ENCODE results near the gene TMED5. TPM values are rescaled to one million over a fixed set of nuclear protein-coding genes. Genes with fewer than 3 reads are reported as not detected.

The TMED5 gene
- total RNA-seq, 1 donor from 2014 or later = 34.3 TPM

- no peak overlapping the region for H3K27ac ChIP-seq
- no peak overlapping the region for H3K4me2 ChIP-seq
- peaks cover 27% of the 10 kb centered on the region for H3K36me3 ChIP-seq
- DNase-seq (ENCODE audit: low spot score) = no peak
- H3K27me3 ChIP-seq = no peaks in the 10 kb centered on the region
- H3K4me1 ChIP-seq = no peaks in the 10 kb centered on the region
- no peak overlapping the region for H3K4me3 ChIP-seq
- no peaks in the 10 kb centered on the region for H3K4me1 Mint-ChIP-seq
- peaks cover 2% of the 10 kb centered on the region for H4K20me1 ChIP-seq (ENCODE audit: low read depth)
- TF ChIP-seq EZH2 (IDR thresholded peaks at IDR 0.05) = no peak
- no peak overlapping the region for H2AFZ ChIP-seq (replicated peaks)
- peaks cover 13% of the 10 kb centered on the region for H3K36me3 Mint-ChIP-seq
- peaks cover 3% of the 10 kb centered on the region for H3K27me3 Mint-ChIP-seq (ENCODE audit: insufficient read depth, low read depth)
- H3K79me2 ChIP-seq (ENCODE audit: low read depth) = peaks cover 10% of the 10 kb centered on the region
- H3K27ac Mint-ChIP-seq = no peak overlapping the region
- H3K9me3 ChIP-seq (ENCODE audit: low read depth) = no peaks in the 10 kb centered on the region
- H3F3A ChIP-seq (ENCODE audit: low read depth) = peaks cover 32% of the 10 kb centered on the region
- H3K4me3 Mint-ChIP-seq = no peak overlapping the region
- H3K9me3 Mint-ChIP-seq = no peaks in the 10 kb centered on the region
- H3K9ac ChIP-seq = no peak overlapping the region
Measured at GRCh38 chr1:93143136-93143535, 37.1 kb downstream of the TMED5 start.

GRCh38 chr1:93142161-93142560, 38.1 kb downstream of the TMED5 start:
- Histone ChIP-seq H3K4me2 (no peak overlapping the region), H3K4me3 (no peak overlapping the region), H3K27me3 (no peaks in the 10 kb centered on the region), H2AFZ (replicated peaks) (no peak overlapping the region), H3K9me3 (ENCODE audit: low read depth) (no peaks in the 10 kb centered on the region), H3F3A (ENCODE audit: low read depth) (peaks cover 24% of the 10 kb centered on the region), H3K27ac (no peak overlapping the region), H3K4me1 (no peaks in the 10 kb centered on the region), H4K20me1 (ENCODE audit: low read depth) (peaks cover 2% of the 10 kb centered on the region), H3K36me3 (peaks cover 36% of the 10 kb centered on the region), H3K9ac (no peak overlapping the region), H3K79me2 (ENCODE audit: low read depth) (peaks cover 11% of the 10 kb centered on the region)
- H3K27ac Mint-ChIP-seq = no peak overlapping the region
- H3K27me3 Mint-ChIP-seq (ENCODE audit: insufficient read depth, low read depth) = peaks cover 3% of the 10 kb centered on the region
- TF ChIP-seq CTCF (IDR thresholded peaks at IDR 0.05) (no peak), EZH2phosphoT487 (IDR thresholded peaks at IDR 0.05) (no peak), EZH2 (IDR thresholded peaks at IDR 0.05) (no peak)
- no peaks in the 10 kb centered on the region for H3K9me3 Mint-ChIP-seq
- H3K4me3 Mint-ChIP-seq = no peak overlapping the region
- no peak for DNase-seq (ENCODE audit: low spot score)
- H3K4me1 Mint-ChIP-seq = no peaks in the 10 kb centered on the region
- H3K36me3 Mint-ChIP-seq = peaks cover 13% of the 10 kb centered on the region

GRCh38 chr1:93140106-93140505, 40.1 kb downstream of the TMED5 start:
- Mint-ChIP-seq H3K36me3 (peaks cover 18% of the 10 kb centered on the region), H3K27me3 (ENCODE audit: insufficient read depth, low read depth) (no peaks in the 10 kb centered on the region), H3K4me1 (no peaks in the 10 kb centered on the region), H3K27ac (no peak overlapping the region), H3K4me3 (no peak overlapping the region), H3K9me3 (no peaks in the 10 kb centered on the region)
- no peak for TF ChIP-seq EZH2 (IDR thresholded peaks at IDR 0.05)
- TF ChIP-seq EZH2phosphoT487 (IDR thresholded peaks at IDR 0.05) = no peak
- TF ChIP-seq CTCF (IDR thresholded peaks at IDR 0.05) = no peak
- Histone ChIP-seq H3K4me1 (no peaks in the 10 kb centered on the region), H3K27ac (no peak overlapping the region), H3K79me2 (ENCODE audit: low read depth) (peaks cover 11% of the 10 kb centered on the region), H3K36me3 (peaks cover 50% of the 10 kb centered on the region), H3K4me3 (no peak overlapping the region), H3K9me3 (ENCODE audit: low read depth) (no peaks in the 10 kb centered on the region), H4K20me1 (ENCODE audit: low read depth) (peaks cover 2% of the 10 kb centered on the region), H3K4me2 (no peak overlapping the region), H3K9ac (no peak overlapping the region), H3K27me3 (no peaks in the 10 kb centered on the region), H2AFZ (replicated peaks) (no peak overlapping the region), H3F3A (ENCODE audit: low read depth) (peaks cover 23% of the 10 kb centered on the region)
- DNase-seq (ENCODE audit: low spot score) = no peak

GRCh38 chr1:93137604-93138292, 42.5 kb downstream of the TMED5 start:
- Mint-ChIP-seq H3K4me3 (no peak overlapping the region), H3K4me1 (no peaks in the 10 kb centered on the region), H3K36me3 (peaks cover 16% of the 10 kb centered on the region), H3K27me3 (ENCODE audit: insufficient read depth, low read depth) (no peaks in the 10 kb centered on the region), H3K27ac (no peak overlapping the region), H3K9me3 (no peaks in the 10 kb centered on the region)
- Histone ChIP-seq H3K27ac (no peak overlapping the region), H3K4me2 (no peak overlapping the region), H3F3A (ENCODE audit: low read depth) (peaks cover 18% of the 10 kb centered on the region), H3K79me2 (ENCODE audit: low read depth) (peaks cover 11% of the 10 kb centered on the region), H2AFZ (replicated peaks) (no peak overlapping the region), H3K4me1 (no peaks in the 10 kb centered on the region), H3K36me3 (peaks cover 60% of the 10 kb centered on the region), H3K4me3 (no peak overlapping the region), H4K20me1 (ENCODE audit: low read depth) (peaks cover 2% of the 10 kb centered on the region), H3K27me3 (no peaks in the 10 kb centered on the region), H3K9me3 (ENCODE audit: low read depth) (no peaks in the 10 kb centered on the region), H3K9ac (no peak overlapping the region)
- TF ChIP-seq EZH2phosphoT487 (IDR thresholded peaks at IDR 0.05) = no peak
- TF ChIP-seq EZH2 (IDR thresholded peaks at IDR 0.05) = no peak
- TF ChIP-seq CTCF (IDR thresholded peaks at IDR 0.05) = no peak
- no peak for DNase-seq (ENCODE audit: low spot score)

Data from neural progenitor cell (in vitro differentiated cells).